ENCODE results near the gene SV2B.

Gene SV2B

GRCh38 chr15:91234759-91235158 lies 134.7 kb downstream of the SV2B start:
- no peak for DNase-seq (ENCODE audit: low spot score)

GRCh38 chr15:91235376-91235775 lies 135.3 kb downstream of the SV2B start:
- no peak for DNase-seq (ENCODE audit: low spot score)

- DNase-seq (ENCODE audit: low spot score): no peak
These were observed 137.4 kb downstream of the SV2B start for GRCh38 chr15:91237445-91237844.

- no peak for DNase-seq (ENCODE audit: low spot score)
These were observed 138.8 kb downstream of the SV2B start for GRCh38 chr15:91238644-91239425.

DNA sequence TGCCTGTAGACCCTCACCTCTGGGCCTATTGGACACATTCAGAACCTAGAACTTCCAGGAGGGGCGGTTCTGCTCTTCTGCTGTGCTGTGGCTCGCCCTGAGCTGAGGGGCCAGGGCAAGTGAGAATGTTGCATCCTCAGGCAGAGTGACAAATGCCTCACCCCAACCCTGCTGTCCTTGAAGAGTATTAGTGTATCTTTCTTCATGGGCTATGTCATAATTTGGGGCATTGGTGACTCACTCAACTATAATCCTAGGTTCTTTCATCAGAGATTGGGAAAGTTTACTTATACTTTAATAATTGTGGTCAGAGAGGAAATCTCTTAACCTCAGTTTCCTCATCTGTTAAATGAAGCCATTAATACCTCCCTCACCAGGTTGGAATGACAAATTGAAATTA lies 143.8 kb downstream of the SV2B start:
- DNase-seq (ENCODE audit: low spot score): no peak

DNA sequence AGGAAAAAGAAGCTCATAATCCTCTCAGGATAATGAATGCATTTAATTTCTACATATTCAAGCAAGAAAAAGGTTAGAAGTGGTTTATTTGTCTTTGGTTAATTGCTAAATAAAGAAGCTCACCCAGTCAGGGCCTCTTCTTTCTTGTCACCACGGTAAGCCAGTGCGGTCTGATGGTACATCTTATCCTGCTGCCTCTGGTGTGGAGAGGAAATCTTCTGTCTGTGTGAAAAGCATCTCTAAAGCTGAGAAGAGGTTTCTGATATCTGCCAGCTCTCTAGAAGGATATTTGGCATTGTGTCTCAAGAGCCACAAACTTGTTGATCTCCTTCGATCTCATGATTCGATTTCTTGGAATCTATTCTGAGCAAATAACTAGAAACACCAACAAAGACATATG lies 144.9 kb downstream of the SV2B start:
- DNase-seq (ENCODE audit: low spot score): no peak

- DNase-seq (ENCODE audit: low spot score): no peak
These were observed 146.9 kb downstream of the SV2B start for GRCh38 chr15:91246998-91247397.

GRCh38 chr15:91249591-91249990 lies 149.5 kb downstream of the SV2B start:
- no peak for DNase-seq (ENCODE audit: low spot score)

GRCh38 chr15:91252322-91252721 lies 152.3 kb downstream of the SV2B start:
- DNase-seq (ENCODE audit: low spot score): no peak

GRCh38 chr15:91252756-91253155 lies 152.7 kb downstream of the SV2B start:
- no peak for DNase-seq (ENCODE audit: low spot score)

GRCh38 chr15:91253605-91254004 lies 153.5 kb downstream of the SV2B start:
- DNase-seq (ENCODE audit: low spot score): no peak

- DNase-seq (ENCODE audit: low spot score): no peak
These were observed 154.7 kb downstream of the SV2B start for GRCh38 chr15:91254766-91255165.

DNA sequence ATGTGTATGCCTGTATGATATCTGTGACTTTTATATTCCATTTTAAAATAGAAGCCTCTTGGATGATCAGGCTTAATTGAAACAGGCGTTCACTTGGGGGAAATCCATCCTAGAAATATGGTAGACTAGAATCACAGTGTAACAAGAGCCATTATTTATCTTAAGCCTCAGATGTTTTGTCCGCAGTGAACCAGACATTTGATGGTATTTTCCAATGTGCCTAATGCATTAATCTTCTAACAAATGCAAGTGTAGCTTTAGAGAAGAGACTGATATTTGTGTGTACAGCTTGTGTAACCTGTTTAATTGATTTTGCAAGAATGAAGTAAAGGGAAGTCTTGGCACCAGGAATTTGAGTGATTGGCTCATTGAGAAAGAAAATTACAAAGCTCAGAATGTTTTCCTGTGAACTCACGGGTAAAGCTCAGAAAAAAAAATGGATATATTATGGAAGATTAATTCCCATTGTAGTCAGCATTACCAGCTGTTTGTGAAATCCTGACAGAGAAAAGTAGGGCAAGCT lies 155.7 kb downstream of the SV2B start:
- no peak for DNase-seq (ENCODE audit: low spot score)

GRCh38 chr15:91257746-91258414 lies 157.8 kb downstream of the SV2B start:
- no peak for DNase-seq (ENCODE audit: low spot score)

- DNase-seq (ENCODE audit: low spot score): no peak
These were observed 158.3 kb downstream of the SV2B start for GRCh38 chr15:91258415-91258759.

DNA sequence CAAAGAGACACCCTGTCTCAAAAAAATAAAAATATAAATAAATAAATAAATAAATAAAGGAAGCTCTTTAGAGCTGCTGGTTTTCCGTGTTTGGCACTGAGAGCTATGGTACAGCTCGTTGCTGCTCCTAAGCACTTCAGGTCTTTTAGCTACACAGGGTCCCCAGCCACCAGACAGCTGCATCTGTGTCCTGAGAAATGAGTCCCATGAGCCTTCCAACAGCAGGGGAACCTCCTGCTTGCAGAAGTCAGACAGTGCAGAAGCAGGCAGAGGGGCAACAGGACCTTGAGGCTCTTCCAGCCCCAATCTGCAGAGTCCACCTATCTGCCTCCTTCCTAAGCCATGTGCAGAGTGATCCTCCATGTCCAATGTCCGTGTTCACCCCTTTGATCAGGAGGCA lies 159.0 kb downstream of the SV2B start:
- DNase-seq (ENCODE audit: low spot score): no peak

GRCh38 chr15:91261345-91261744 lies 161.3 kb downstream of the SV2B start:
- no peak for DNase-seq (ENCODE audit: low spot score)

- DNase-seq (ENCODE audit: low spot score): no peak
These were observed 163.8 kb downstream of the SV2B start for GRCh38 chr15:91263632-91264531.

DNA sequence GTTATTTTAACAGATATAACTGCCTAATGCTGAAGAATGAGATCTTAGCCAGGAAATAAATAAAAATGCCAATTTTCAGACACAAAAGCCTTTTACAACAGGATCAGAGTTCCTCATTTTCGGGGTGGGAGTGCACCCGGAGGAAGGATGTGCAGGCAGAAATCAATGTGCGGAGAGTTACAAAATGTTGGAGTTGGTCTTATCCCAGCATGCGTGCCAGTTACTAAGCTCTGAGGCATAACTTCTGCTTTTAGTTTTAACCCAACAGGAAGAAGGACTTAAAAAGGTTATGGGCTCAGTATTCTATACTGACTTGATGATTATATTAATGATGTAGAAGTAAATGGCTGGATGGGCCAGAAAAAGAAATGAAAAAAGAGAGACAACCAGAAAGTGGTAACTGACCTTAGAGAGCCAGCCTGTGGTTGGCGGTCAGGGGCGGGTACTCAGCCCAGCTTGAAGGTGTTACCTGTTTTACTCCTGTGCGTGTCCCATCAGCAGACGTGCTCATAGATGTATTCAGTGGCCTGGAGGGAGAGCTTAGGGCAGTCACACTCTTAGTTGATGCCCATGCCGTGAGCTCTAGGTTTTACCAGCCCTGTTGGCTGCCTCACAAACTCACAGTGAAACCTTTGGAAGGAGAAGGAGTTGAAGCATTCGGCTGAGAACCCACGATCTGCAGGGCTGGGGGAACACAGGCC lies 164.7 kb downstream of the SV2B start:
- DNase-seq (ENCODE audit: low spot score): no peak

- no peak for DNase-seq (ENCODE audit: low spot score)
These were observed 165.4 kb downstream of the SV2B start for GRCh38 chr15:91265416-91265940.

- DNase-seq (ENCODE audit: low spot score): no peak
These were observed 168.5 kb downstream of the SV2B start for GRCh38 chr15:91268510-91268909.

- no peak for DNase-seq (ENCODE audit: low spot score)
These were observed 170.7 kb downstream of the SV2B start for GRCh38 chr15:91270747-91271146.
